ENCODE data around the gene PSMD5.

Gene PSMD5
- total RNA-seq, result 28.7 to 74.6 (median 47.2) reads per million in 3 experiments

DNA sequence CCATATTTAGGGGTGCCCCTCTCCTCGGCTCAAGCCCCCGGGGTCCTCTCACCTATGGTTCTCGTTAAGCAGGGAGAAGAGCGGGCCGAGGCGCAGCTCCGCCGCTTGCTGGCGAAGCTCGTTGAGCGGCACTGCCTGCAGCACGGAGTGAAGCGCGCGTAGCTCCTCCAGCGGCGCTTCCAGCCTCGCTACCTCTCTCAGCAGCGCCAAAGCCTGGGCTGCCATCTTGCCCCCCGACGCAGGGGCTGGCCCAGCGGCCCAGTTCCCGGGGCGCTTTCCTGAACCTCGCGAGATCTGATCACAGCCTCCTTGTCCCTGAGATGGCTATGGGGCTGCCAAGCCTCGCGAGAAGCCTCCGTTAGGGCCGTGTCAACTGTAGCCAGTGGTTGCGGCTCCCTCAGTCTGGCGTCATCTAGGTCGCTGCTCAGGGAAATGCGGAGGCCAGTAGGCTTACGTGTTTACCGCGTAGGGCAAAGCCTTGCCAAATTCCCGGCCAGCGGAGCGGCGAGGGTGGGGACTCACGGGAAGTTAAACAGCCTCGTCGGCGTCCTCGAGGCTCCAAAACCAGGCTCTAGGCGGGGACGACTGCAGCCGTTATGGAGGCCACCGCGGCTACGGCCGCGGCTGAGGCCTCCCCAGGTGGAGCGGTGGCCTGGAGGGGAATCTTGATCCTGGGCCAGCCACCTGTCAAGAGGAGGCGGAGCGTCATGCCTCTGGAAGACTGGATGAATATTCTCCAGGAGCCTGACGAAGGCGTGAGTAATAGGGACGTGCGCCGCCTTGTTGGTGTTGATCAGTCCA lies at the start of gene PSMD5:
Gene PSMD5 (minus strand): TSS at position 238 of the 801 bp plus-strand sequence. CDS start 13 bp downstream, at position 225.
- peak; percentile 97 for DNase-seq

- DNase-seq, result peak; percentile 37
These were observed 49.4 kb upstream of the PSMD5 start for GRCh38 chr9:120891884-120892747.

DNA sequence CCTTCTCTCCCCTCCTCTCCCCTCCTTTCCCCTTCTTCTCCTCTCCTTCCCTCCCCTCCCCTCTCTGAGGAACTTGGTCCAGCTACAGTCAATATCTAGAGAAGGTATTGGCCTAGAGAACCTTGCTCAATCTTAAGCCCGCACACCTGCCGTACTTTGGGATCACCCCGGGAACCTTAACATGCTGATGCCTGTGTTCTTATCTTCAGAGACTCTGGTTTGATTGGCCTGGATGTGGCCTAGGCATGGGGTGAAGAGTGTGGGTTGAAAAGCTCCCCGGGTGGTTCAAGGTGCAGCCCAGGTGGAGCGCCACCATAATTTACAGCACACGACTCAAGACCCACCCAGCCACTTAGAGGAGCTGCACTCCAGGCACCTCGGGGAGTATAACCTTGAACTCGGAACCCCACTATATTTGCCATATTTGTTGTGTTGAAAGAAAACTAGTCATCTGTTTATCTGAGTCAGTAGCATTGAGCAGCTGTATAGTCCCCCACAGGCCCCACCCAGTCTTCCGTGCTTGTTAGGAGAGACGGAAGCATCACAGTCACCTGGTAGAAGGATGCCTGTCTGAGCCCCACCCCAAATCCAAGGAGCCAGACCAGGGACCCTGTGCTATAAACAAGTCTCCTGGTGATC lies 48.6 kb upstream of the PSMD5 start:
- peak; percentile 64 for DNase-seq

DNA sequence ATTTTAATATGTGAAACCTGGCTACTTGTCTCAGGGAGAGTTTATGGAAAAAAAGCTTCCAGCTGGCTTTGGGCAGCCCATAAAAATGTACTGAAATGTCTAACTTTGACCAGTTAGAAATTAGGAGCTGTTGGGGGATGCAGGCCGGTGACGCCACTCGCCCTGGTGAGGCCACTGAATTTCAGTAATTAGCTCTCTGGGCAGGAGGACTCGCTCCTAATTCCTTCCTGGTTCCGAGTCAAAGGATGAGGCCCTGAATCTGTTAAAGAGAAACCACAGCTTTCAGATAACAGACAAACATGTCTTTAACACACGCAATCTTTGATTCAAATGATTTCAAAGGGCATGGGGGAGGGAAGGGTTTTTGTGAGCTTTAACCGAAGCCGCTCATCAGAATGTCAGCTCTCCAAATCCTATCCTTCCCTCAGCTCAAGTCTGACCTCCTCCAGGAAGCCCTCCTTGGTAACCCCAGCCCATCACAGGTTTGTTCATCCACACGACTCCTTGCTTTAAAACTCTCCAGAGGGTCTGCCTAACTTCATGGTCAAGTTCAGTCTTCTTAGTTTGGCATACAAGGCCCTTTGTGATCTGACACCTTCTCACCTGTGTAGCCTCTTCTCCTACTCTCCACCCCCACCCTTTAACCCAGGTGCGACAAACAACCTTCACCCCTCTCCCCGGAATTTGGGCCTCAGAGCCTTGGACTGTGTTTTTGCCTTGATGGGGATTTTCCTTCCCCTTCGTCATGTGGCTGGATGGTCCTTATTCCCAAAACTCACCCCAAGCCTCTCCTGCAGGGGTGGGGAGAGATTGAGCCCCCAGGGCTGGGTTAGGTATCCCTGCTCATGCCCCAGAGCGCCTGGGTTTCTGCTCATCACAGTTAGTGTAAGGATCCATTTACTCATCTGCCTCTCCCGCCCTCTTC lies 47.9 kb upstream of the PSMD5 start:
- peak; percentile 81 for DNase-seq

- DNase-seq, result no peak
These were observed 47.0 kb upstream of the PSMD5 start for GRCh38 chr9:120889606-120890271.

- DNase-seq, result no peak
These were observed 45.9 kb upstream of the PSMD5 start for GRCh38 chr9:120888626-120889025.

- no peak for DNase-seq
These were observed 43.8 kb upstream of the PSMD5 start for GRCh38 chr9:120886490-120886967.

- no peak for DNase-seq
These were observed 43.2 kb upstream of the PSMD5 start for GRCh38 chr9:120885958-120886357.

- no peak for DNase-seq
These were observed 42.7 kb upstream of the PSMD5 start for GRCh38 chr9:120885457-120885856.

DNA sequence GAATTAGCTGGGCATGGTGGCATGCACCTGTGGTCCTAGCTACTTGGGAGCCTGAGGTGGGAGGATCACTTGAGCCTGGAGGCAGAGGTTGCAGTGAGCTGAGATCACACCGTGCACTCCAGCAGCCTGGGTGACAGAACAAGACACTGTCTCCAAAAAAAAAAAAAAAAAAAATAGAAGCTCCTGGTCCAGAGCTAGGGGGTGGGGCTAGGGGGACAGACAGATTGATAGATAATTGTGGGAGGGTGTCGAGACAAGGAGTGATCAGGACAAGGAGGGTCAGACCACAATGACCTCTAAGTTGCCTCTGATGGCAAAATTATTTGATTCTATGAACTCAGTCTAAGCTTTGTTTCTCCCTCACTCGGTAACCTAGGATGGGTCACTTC lies 40.9 kb upstream of the PSMD5 start:
- no peak for DNase-seq

GRCh38 chr9:120882935-120883607 lies 40.3 kb upstream of the PSMD5 start:
- DNase-seq, result peak; percentile 52

GRCh38 chr9:120879446-120879845 lies 36.7 kb upstream of the PSMD5 start:
- DNase-seq, result no peak

- no peak for DNase-seq
These were observed 35.7 kb upstream of the PSMD5 start for GRCh38 chr9:120878188-120879130.

DNA sequence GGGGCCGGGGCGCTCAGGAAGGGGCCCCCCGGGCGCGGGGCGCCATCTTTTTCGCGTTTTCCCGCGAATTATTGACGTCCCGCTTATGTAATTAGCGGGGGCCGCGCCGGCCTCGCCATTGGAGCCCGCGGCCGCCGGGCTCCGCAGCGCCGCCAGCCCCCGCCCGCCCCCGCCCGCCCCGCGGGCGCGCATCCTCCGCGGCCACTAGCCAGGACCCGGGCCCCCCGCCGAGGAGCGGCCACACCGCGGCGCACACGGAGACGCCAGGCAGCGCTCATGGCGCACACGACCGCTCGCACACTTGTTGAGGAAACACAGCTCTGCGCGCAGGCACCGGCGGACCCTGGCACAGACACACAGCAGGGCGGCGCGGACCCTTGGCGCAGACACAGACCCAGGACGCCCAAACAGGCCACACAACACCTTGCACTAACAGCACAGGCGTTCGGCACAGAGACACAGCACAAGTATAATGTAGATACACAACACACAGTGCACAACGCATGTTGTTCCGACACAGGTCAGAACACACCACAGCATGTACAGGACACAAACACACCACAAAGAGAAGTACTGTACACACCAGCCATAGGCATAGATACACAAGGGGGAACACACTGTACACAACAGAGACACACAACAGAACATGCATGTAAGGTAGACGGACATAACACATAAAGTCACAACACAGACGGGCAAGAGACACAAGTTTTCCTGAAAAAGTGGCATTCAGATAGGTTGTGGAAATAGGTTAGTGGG lies 34.7 kb upstream of the PSMD5 start:
- peak; percentile 56 for DNase-seq

- DNase-seq, result no peak
These were observed 34.1 kb upstream of the PSMD5 start, which contains the start of gene PHF19 for GRCh38 chr9:120876842-120877240. TSS of gene PHF19 (minus strand) at chr9:120877188. CDS start at chr9:120874741, 2,447 bp downstream.

DNA sequence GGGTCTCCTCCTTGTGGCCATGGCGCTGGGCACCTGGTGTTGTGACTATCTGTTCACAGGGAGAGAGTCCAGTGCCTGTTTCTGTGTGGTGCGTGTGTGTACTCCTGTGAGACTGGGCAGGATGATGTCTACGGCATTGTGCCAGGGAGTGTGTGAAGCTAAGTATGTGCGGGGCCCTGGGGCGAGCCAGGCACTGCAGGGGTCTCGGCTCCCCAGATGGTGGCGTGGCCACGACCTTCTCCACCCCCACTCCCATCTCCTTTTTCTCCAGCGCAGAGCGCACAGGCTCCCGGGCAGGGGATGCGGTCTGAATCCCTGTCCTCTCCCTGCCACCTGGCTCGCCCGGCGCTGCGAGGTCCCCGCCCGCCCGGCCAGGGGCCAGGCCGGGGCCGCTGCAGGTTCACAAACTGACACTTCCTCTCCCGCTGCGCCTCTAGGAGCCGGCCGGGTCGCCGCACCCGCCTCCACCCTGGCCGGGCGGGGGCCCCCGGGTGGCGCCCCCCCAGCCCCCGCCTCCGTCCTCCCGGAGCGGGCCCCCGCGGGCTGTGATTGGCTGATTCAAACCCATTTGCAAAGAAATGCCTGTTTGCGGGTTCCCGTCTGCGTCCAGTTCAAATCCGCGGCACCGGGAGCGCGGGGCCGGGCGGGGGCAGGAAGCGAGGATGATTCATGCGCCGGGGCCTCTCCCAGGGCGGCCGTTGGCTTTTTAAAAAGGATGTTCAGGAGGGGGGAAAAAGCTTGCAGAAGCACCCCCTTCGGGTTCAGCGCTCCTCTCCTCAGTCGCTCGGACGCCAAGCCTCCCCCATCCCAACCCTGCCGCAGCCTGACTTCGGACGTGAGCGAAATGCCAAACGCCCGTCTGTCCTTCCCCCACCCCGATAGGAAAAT lies 33.5 kb upstream of the PSMD5 start:
- peak; percentile 69 for DNase-seq

GRCh38 chr9:120875643-120875953 lies 32.9 kb upstream of the PSMD5 start:
- no peak for DNase-seq

- no peak for DNase-seq
These were observed 32.5 kb upstream of the PSMD5 start for GRCh38 chr9:120875195-120875565.

Measured in central memory CD4-positive, alpha-beta T cell (primary cell).